Measurements from ENCODE around the gene SLC37A4. TPM values are rescaled to one million over a fixed set of nuclear protein-coding genes. Genes with fewer than 3 reads are reported as not detected.

Gene SLC37A4
- total RNA-seq, 4 donors from 2014 or later = 14.0 to 25.4 (median 19.5) TPM

- DNase-seq (ENCODE audit: low spot score in 2 of 2) = no peak
Observed at GRCh38 chr11:119012629-119013170, 18.0 kb downstream of the SLC37A4 start.

GRCh38 chr11:119011476-119012053 lies 19.1 kb downstream of the SLC37A4 start:
- H3K4me3 ChIP-seq (ENCODE audit: low read depth, poor library complexity, severe bottlenecking) = no peak overlapping the region
- 72 to 84% methylated on average over 6 of the region's 6 CpGs for WGBS, 2 donors
- no peak for TF ChIP-seq CTCF (IDR thresholded peaks at IDR 0.05)
- TF ChIP-seq POLR2A (IDR thresholded peaks at IDR 0.05) = no peak
- no peak for DNase-seq (ENCODE audit: low spot score in 2 of 2)
- intact Hi-C loops (cut with DNase I; ENCODE audit: low total_unique reads) = no loop called here

More at GRCh38 chr11:119012629-119013170, 18.0 kb downstream of the SLC37A4 start:
- H3K4me3 ChIP-seq (ENCODE audit: low read depth, poor library complexity, severe bottlenecking) = no peak overlapping the region
- 82 to 91% methylated on average over 3 of the region's 3 CpGs for WGBS, 2 donors
- TF ChIP-seq POLR2A (IDR thresholded peaks at IDR 0.05) (no peak), CTCF (IDR thresholded peaks at IDR 0.05) (no peak)
- intact Hi-C loops (cut with DNase I; ENCODE audit: low total_unique reads) = no loop called here

GRCh38 chr11:119006656-119007055 lies 24.0 kb downstream of the SLC37A4 start:
- intact Hi-C loops (cut with DNase I; ENCODE audit: low total_unique reads) = no loop called here
- no peak overlapping the region for H3K4me3 ChIP-seq (ENCODE audit: low read depth, poor library complexity, severe bottlenecking)
- 85 to 86% methylated on average over 4 of the region's 4 CpGs for WGBS, 2 donors
- TF ChIP-seq CTCF (IDR thresholded peaks at IDR 0.05) = no peak
- no peak for TF ChIP-seq POLR2A (IDR thresholded peaks at IDR 0.05)
- no peak for DNase-seq (ENCODE audit: low spot score in 2 of 2)

- TF ChIP-seq CTCF (IDR thresholded peaks at IDR 0.05) (no peak), POLR2A (IDR thresholded peaks at IDR 0.05) (no peak)
- DNase-seq (ENCODE audit: low spot score in 2 of 2) = no peak
- no peak overlapping the region for H3K4me3 ChIP-seq (ENCODE audit: low read depth, poor library complexity, severe bottlenecking)
- intact Hi-C loops (cut with DNase I; ENCODE audit: low total_unique reads) = no loop called here
- 35 to 46% methylated on average over 1 of the region's 1 CpG for WGBS, 2 donors
Observed at GRCh38 chr11:119000906-119001305, 29.8 kb downstream of the SLC37A4 start.

- TF ChIP-seq POLR2A (IDR thresholded peaks at IDR 0.05) (no peak), CTCF (IDR thresholded peaks at IDR 0.05) (no peak)
- 38 to 40% methylated on average over 6 of the region's 6 CpGs for whole genome bisulfite sequencing, 2 donors
- intact Hi-C loops (cut with DNase I; ENCODE audit: low total_unique reads) = no loop called here
- no peak for DNase-seq (ENCODE audit: low spot score in 2 of 2)
- H3K4me3 ChIP-seq (ENCODE audit: low read depth, poor library complexity, severe bottlenecking) = peak overlapping the region; percentile 76
Observed at GRCh38 chr11:118998822-118999221, 31.9 kb downstream of the SLC37A4 start.

GRCh38 chr11:118998388-118998717 lies 32.3 kb downstream of the SLC37A4 start:
- WGBS, 2 donors = 2% methylated on average over 10 to 11 of the region's 19 CpGs
- intact Hi-C loops (cut with DNase I; ENCODE audit: low total_unique reads) = no loop called here
- TF ChIP-seq POLR2A (IDR thresholded peaks at IDR 0.05) = no peak
- TF ChIP-seq CTCF (IDR thresholded peaks at IDR 0.05) = no peak
- DNase-seq (ENCODE audit: low spot score in 2 of 2) = no peak
- peak overlapping the region; percentile 76 for H3K4me3 ChIP-seq (ENCODE audit: low read depth, poor library complexity, severe bottlenecking)
